Activated T-cell treated with anti-CD3 and anti-CD28 coated beads, Interleukin-2, amount 50 U/mL, for 1 hour (primary cell): ENCODE measurements around the gene NFKB2.

Experiments used
- DNase-seq: peaks from one replicate; pipeline ENCODE4 v3.0.0-alpha.2; 2020

Gene NFKB2

DNA sequence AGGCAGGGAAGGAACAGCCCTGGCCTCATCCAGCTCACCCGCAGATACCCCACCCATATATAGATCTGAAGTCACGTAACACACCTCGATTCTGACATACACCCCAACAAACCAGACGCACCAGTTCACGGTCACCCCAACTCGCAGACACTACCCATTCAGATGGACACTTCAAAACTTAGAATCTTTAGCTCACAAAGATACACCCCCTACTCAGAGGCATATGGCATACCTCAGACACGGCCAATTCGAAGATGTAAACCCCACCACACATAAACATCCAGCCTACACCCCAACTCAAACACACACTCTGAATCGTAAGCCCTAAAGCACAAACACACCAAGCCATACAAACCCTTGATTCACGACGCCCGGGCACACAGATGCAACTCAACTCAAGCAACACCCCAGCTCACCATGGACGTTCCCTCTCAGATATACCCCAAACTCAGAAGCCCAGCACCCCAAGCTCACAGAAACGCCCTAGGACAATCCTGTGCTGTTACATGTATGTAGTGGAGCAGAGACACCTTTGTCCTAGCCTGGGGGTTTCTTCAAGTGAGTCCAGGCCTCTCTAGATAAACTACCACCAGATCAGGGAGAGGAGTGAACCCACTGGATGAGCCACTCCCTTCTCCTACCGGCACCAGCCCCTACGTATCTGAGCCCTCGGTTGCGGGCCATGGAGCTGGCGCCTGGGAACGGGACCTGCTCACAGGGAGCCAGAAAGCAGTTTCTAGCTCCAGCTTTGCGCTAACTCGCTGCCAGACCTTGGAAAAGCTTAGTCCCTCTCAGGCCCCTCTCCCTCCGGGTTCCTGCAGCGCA is 14.3 kb downstream of the NFKB2 start:
- peak; percentile 27 for DNase-seq

GRCh38 chr10:102410429-102411073 is 15.0 kb downstream of the NFKB2 start:
- DNase-seq, result peak; percentile 71

DNA sequence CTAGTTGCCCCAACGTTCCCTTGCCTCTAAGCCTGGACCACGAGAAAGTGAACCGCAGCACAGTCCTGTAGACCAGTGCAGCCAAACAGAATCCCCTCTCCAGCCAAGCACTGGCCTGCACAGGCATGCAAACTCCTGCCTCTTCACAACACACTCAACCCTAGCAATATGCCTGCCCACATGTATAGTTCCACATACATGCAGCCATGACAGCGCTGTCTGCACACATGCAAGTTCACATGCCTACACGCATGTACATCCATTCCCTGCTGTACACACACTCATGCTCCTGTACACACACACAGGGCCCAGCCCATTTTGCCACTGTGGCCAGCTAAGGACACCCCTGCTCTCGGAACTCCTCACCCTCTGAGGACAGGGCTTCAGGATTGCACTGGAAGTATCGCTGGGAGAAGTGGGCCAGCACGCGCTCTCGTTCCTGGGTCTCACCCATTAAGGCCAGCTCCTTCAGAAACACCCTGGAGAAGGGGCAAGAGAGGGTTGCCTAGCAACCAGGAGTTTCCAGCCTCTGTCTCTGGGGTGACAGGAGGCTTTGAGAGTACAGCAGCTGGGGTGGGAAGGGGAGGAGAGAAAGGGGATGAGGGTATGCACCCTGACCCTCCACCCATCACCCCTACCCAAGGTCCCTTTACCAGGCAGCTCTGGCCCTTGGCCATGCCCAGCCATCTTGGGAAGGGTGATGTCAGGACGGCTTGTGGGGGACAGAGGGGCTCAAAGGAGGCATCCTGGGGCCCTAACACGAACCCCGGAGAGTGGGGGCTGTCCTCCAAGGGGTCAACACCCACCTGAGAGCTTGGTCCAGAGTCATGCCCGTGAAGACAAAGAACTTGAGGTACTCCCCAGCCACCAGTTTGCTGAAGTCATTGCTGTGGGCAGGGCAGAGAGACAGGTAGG is 16.1 kb downstream of the NFKB2 start:
- DNase-seq, result no peak

DNA sequence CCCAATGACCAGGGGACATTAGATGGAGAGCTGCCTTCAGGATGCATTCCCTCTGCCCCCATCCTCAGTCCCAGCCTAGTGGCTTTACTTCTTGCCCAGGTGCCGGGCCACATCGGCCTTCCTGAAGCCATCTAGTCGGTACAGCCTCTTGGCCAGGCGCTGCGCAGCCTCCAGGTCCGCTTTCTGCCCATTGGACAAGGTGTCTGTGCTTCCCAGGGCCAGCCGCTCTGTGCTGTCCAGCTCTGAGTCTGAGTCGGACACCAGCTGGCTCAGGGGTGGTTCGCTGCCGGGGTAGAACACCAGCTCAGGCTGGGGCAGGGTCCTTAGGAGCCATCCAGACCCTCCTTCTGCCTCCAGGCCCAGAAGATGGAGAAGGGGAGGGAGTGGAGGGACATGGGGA is 16.8 kb downstream of the NFKB2 start:
- no peak for DNase-seq

GRCh38 chr10:102413053-102413705 is 17.7 kb downstream of the NFKB2 start:
- DNase-seq, result no peak

DNA sequence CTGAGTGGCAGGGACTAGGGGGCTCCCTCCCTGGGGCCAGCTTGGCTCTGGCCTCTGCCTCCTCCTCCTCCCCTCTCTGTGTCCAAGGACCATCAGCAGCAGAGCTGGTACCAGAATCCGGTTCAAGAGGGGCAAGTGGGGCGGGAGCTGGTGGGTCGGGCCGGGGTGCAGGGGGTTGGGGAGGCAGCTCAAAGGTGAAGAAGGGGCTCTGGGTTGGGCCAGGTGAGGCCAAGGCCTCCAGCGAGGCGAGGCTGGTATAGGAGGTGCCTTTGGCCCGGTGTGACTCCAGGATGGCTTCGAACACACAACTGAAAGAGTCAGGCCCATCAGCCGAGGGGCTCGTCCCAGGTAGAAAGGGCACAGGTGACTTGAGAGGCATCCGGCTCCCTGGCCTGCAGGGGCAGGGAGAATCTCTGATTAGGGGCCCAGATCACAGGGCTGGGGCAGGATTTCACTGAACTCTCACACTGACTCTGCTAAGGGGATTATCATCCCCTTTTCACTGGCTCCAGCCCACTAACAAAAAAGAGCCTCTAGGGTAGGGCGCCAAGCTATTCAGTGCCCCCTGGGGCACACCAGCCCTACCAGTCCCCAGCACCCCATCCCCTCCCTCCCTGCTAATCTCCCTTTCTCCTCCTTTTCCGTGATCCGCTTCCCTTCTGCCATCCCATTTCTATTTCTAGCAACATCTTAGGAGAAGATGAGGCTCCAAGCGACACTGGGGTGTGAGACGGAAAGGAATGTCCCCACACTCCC is 18.5 kb downstream of the NFKB2 start:
- no peak for DNase-seq

GRCh38 chr10:102414749-102415148 is 19.2 kb downstream of the NFKB2 start:
- DNase-seq, result no peak

DNA sequence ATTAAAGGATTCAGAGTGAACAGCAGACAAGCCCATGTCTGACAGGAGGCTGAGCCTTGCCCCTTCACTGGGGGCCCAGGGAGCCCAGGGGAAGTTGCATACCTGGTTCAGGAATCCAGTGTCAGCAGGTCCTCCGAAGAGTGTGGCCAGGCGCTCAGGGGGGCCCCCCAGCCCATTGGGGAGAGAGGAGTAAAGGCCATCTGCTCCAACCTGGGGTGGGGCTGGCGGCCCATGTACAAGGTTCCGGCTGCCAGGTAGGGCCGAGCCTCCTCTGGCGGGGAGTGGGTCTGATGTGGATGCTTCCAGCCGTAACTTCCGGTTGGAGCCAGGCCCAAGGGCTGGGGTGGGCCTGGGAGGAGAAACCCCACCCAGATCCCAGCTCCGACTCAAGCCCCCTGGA is 20.8 kb downstream of the NFKB2 start:
- DNase-seq, result no peak

DNA sequence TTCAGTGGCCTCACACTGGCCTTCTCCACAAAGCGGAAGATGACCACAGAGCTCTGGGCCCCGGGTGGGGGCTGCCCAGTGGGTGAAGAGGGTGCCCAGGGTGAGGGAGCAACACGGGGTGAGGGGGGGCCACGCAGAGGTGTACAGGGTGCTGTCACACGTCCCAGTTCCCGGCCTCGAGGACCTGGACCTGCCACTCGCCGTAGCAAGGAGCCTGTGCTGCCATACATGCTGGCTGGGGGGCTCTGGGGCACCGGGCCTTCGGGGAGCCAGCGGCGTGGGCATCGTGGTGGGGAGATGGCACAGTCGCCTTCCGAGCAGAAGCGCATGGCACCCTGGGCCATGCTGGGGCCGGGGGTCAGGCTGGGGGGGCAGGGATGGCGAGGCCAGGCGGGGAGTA is 21.2 kb downstream of the NFKB2 start:
- no peak for DNase-seq

DNA sequence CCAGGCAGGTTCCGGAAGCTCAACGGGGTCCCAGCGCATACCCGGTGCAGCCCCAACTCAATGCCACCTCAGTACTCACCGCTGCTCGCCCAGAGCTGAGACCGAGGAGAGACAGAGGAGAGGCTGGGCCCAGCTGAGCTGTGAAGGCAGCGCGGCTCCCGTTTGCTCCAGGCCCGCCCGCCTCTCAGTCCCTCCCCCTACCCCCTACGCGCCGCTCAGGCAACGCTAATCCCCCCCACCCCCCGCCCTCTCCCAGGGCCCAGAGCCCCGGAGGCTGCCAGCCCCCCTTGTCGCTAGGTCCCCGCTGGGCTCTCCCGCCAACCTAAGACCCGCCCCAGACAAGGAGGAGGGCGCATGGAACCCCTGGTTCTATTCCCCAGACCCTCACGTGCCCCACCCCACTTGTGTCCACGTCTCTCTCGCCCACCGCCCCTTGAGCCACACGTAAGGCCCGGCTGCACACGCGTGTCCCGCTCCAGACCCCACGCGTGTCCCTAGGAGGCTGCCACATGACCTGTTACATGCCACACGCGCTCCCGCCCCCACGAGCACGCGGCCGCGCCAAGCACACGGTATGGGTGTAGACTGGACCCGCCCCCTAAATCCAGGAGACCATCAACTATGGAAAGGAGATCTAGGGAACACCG is 23.2 kb downstream of the NFKB2 start, which contains the start of gene PSD:
PSD (minus strand) TSS at position 164 of the 647 bp plus-strand sequence. CDS start 1,747 bp downstream, outside the sequence.
- no peak for DNase-seq

- peak; percentile 79 for DNase-seq
Measured at GRCh38 chr10:102419269-102420180, 24.0 kb downstream of the NFKB2 start.

- no peak for DNase-seq
Measured at GRCh38 chr10:102420181-102420713, 24.7 kb downstream of the NFKB2 start.

DNA sequence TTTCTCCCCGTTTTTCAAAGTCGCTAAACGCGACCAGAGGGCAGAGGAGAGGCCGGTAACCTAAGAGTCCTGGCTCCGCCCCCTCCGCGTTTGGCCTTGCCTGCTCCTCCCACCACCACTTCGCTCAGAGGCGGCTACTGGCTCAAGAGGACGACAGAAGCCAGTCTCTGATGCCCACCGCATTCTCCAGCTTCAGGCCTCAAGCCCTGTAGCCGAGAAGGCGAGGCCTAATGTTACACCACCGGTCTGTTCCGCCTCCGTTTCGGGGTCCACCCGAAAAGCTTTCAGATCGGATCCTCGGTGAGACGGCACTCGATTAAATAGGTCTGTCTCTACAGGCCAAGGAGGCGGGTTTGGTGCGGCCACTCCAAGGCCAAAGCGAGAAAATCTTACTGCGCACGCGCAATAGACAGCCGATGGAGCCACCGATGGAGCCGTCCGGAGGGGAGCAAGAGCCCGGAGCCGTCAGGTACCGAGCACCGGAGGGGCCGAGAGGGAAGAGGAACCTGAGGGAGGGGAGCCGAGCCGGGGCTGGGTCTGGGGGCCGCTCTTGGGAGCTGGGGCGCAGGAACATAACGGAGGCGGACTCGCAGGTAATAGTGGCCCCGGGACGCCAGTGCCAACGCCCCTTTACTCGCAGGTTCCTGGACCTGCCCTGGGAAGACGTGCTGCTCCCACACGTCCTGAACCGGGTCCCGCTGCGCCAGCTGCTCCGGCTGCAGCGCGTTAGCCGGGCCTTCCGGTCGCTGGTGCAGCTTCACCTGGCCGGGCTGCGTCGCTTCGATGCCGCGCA is 25.4 kb downstream of the NFKB2 start, which contains the start of gene FBXL15:
FBXL15 (plus strand) TSS at position 123 of the 793 bp plus-strand sequence; CDS start at position 417, 294 bp downstream.
- DNase-seq, result peak; percentile 94

DNA sequence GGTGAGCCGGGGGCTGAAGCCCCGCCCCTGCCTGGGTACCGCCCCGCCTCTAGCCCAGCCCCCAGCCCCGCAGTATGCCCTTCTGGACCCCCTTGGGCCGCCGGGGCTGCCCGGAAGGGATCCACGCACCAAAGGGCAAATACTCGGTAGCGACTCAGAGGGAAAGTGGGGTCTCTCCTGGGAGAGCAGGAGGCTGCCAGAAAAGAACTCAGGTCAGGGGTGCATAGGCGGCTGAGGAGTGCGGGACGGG is 25.9 kb downstream of the NFKB2 start:
- no peak for DNase-seq

GRCh38 chr10:102421757-102422512 is 26.4 kb downstream of the NFKB2 start:
- no peak for DNase-seq

- DNase-seq, result peak; percentile 62
Measured at GRCh38 chr10:102422545-102423129, 27.1 kb downstream of the NFKB2 start.

DNA sequence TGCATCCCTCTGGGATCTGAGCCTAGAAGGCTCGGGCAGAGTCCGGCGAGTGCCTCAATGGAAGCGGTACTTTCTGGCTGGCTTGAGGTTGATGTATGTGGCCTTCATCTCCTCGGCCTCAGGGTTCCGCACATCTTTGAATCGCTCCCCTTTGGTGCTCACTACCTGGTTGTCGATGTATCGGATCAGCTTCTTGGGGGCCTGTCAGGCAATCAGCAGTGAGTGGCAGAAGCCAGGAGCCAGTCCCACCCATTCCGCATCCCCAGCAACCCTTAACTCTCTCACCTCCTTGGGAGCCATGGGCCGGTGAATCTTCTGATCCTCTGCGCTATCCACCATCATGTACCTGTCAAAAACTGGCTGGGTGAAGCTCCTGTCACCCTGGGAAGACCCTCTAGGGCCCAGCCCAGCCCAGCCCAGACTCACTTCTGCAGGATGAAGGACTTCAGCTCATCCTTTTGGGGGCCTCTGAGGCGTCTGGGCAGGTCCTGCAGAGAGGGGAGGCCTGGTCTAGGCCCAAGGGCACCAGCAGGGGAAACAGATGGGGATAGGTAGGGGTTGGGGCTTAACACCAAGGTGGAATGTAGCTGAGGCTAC is 28.0 kb downstream of the NFKB2 start:
- no peak for DNase-seq

GRCh38 chr10:102424145-102424544 is 28.6 kb downstream of the NFKB2 start:
- no peak for DNase-seq
